H1 (cell line): Measurements from ENCODE around the gene DUS1L. TPM values are rescaled to one million over a fixed set of nuclear protein-coding genes. Genes with fewer than 3 reads are reported as not detected.

Experiments used
- CTCF ChIA-PET: fragments of 300-600 bp; sonication (Branson Sonifier 250); formaldehyde crosslinking; loops from one replicate; lab custom pipeline; 2021; ENCODE audit not compliant: partially characterized antibody; lab: Charles Lee
- POLR2A ChIA-PET: fragments of 300-600 bp; sonication (Branson Sonifier 250); formaldehyde crosslinking; loops from one replicate; lab custom pipeline; 2021; ENCODE audit warnings: inconsistent platforms; ENCODE audit not compliant: partially characterized antibody; lab: Charles Lee
- DNase-seq, 2 experiments: peaks; one replicate each; pipeline versions ENCODE4 v3.0.0 to v3.0.0-alpha.2; 2010 to 2022; ENCODE audit warnings: low spot score in 2 of 2, low read depth in 1 of 2, mixed read lengths in 1 of 2
- FAIRE-seq: peaks from 2 replicates; lab custom pipeline; 2011; peaks lifted over from hg19 to GRCh38; lab: Jason Lieb, UNC
- H2AFZ ChIP-seq: 2 replicates; pipeline ENCODE4 v1.8.1; 2012; ENCODE audit warnings: low read length, inconsistent platforms
- H2AK5ac ChIP-seq: 2 replicates; pipeline ENCODE4 v1.6.1; 2013; ENCODE audit warnings: low read depth, low read length
- H2BK120ac ChIP-seq: replicated peaks from 2 replicates; pipeline ENCODE3; 2013; ENCODE audit warnings: low read depth, low read length, inconsistent platforms
- H2BK12ac ChIP-seq: 2 replicates; pipeline ENCODE4 v1.6.1; 2013; ENCODE audit warnings: low read depth, low read length
- H2BK15ac ChIP-seq: 2 replicates; pipeline ENCODE4 v1.6.1; 2013; ENCODE audit warnings: low read length
- H2BK20ac ChIP-seq: 2 replicates; pipeline ENCODE4 v1.6.1; 2013; ENCODE audit warnings: low read length
- H2BK5ac ChIP-seq: 2 replicates; pipeline ENCODE4 v1.6.1; 2013; ENCODE audit warnings: low read depth, low read length
- H3K14ac ChIP-seq: 2 replicates; pipeline ENCODE4 v1.6.1; 2013; ENCODE audit warnings: inconsistent platforms; ENCODE audit not compliant: insufficient read length
- H3K18ac ChIP-seq: 2 replicates; pipeline ENCODE4 v1.6.1; 2013; ENCODE audit warnings: low read length; ENCODE audit errors: extremely low read depth
- H3K23ac ChIP-seq: 2 replicates; pipeline ENCODE4 v1.6.1; 2013; ENCODE audit warnings: inconsistent platforms; ENCODE audit not compliant: insufficient read length
- H3K23me2 ChIP-seq: 2 replicates; pipeline ENCODE4 v1.6.1; 2013; ENCODE audit warnings: low read depth, low read length
- H3K27ac ChIP-seq: 2 replicates; pipeline ENCODE4 v1.6.1; 2011; ENCODE audit warnings: low read depth, low read length, inconsistent platforms
- H3K27me3 ChIP-seq, 4 experiments: replicated peaks in 1 of 4; 1 replicate in 1 of 4; 2 replicates in 3 of 4; pipeline versions ENCODE4 v1.6.1 to v1.8.1; 2011 to 2013; ENCODE audit warnings: low read length in 3 of 4, mild to moderate bottlenecking in 3 of 4, inconsistent platforms in 2 of 4, mixed read lengths in 2 of 4, moderate library complexity in 1 of 4; ENCODE audit not compliant: control insufficient read depth in 3 of 4, insufficient read depth in 3 of 4; ENCODE audit errors: extremely low read depth in 1 of 4
- H3K36me3 ChIP-seq, 4 experiments: 2 replicates each; pipeline versions ENCODE4 v1.6.1 to v1.8.1; 2011 to 2013; ENCODE audit warnings: mild to moderate bottlenecking in 4 of 4, low read length in 3 of 4, moderate library complexity in 2 of 4, control low read depth in 1 of 4, inconsistent platforms in 1 of 4; ENCODE audit not compliant: insufficient read depth in 4 of 4, control insufficient read depth in 2 of 4
- H3K4ac ChIP-seq: replicated peaks from 2 replicates; pipeline ENCODE3; 2013; ENCODE audit warnings: low read length, low read depth, mixed read lengths, inconsistent platforms; ENCODE audit not compliant: insufficient read length
- H3K4me1 ChIP-seq, 4 experiments: replicated peaks in 1 of 4; 1 replicate in 1 of 4; 2 replicates in 3 of 4; pipeline versions ENCODE4 v1.6.1 to v1.8.1; 2011 to 2013; ENCODE audit warnings: low read length in 3 of 4, inconsistent platforms in 2 of 4, mixed read lengths in 1 of 4; ENCODE audit not compliant: insufficient read depth in 4 of 4, control insufficient read depth in 3 of 4
- H3K4me2 ChIP-seq, 2 experiments: 2 replicates each; pipeline versions ENCODE4 v1.6.1 to v1.8.1; 2011 to 2013; ENCODE audit warnings: low read depth in 2 of 2, low read length in 2 of 2, control low read depth in 1 of 2, inconsistent platforms in 1 of 2, mild to moderate bottlenecking in 1 of 2; ENCODE audit not compliant: insufficient read depth in 1 of 2
- H3K4me3 ChIP-seq, 4 experiments: fragments of 200-600, 300-600 bp in 1 of 4; sonication (generic), shearing (Covaris generic), sonication (Bioruptor Twin) in 1 of 4; 2 replicates each; pipeline versions ENCODE4 v1.5.1 to v1.8.1; 2011 to 2016; ENCODE audit warnings: low read length in 4 of 4, low read depth in 3 of 4, control low read depth in 2 of 4, inconsistent platforms in 2 of 4, mild to moderate bottlenecking in 2 of 4, mixed read lengths in 1 of 4, moderate library complexity in 1 of 4; ENCODE audit not compliant: insufficient read depth in 2 of 4; ENCODE audit errors: extremely low read depth in 1 of 4
- H3K56ac ChIP-seq: replicated peaks from 2 replicates; pipeline ENCODE3; 2013; ENCODE audit warnings: low read depth, mild to moderate bottlenecking, mixed read lengths, low read length, inconsistent platforms; ENCODE audit not compliant: insufficient read length
- H3K79me1 ChIP-seq: 2 replicates; pipeline ENCODE4 v1.6.1; 2013; ENCODE audit warnings: low read depth, low read length, control low read depth
- H3K79me2 ChIP-seq, 2 experiments: 2 replicates each; pipeline versions ENCODE4 v1.6.1 to v1.8.1; 2012 to 2013; ENCODE audit warnings: low read length in 2 of 2, mild to moderate bottlenecking in 2 of 2, inconsistent platforms in 1 of 2; ENCODE audit not compliant: insufficient read depth in 2 of 2, control insufficient read depth in 1 of 2
- H3K9ac ChIP-seq, 4 experiments: replicated peaks in 1 of 4; 1 replicate in 1 of 4; 2 replicates in 3 of 4; pipeline versions ENCODE4 v1.6.1 to v1.8.1; 2011 to 2013; ENCODE audit warnings: low read depth in 3 of 4, low read length in 3 of 4, control low read depth in 2 of 4, mild to moderate bottlenecking in 2 of 4, moderate library complexity in 2 of 4, inconsistent platforms in 1 of 4; ENCODE audit errors: extremely low read depth in 1 of 4
- H3K9me3 ChIP-seq, 2 experiments: 2 replicates each; pipeline versions ENCODE4 v1.6.1 to v1.8.1; 2012 to 2013; ENCODE audit warnings: mild to moderate bottlenecking in 2 of 2, moderate library complexity in 2 of 2, control low read depth in 1 of 2, inconsistent platforms in 1 of 2, low read depth in 1 of 2, low read length in 1 of 2, mixed read lengths in 1 of 2; ENCODE audit not compliant: insufficient read depth in 2 of 2
- H4K20me1 ChIP-seq, 2 experiments: replicated peaks in 1 of 2; 2 replicates each; pipeline versions ENCODE3 to v1.8.1; 2011 to 2013; ENCODE audit warnings: inconsistent platforms in 2 of 2, low read length in 2 of 2, mild to moderate bottlenecking in 1 of 2; ENCODE audit not compliant: insufficient read depth in 2 of 2, control insufficient read depth in 1 of 2
- H4K5ac ChIP-seq: 2 replicates; pipeline ENCODE4 v1.6.1; 2013; ENCODE audit warnings: low read length, low read depth, mixed read lengths, inconsistent platforms; ENCODE audit not compliant: insufficient read length
- H4K8ac ChIP-seq: 2 replicates; pipeline ENCODE4 v1.8.0; 2013; ENCODE audit warnings: mild to moderate bottlenecking, moderate library complexity, low read length, inconsistent platforms; ENCODE audit not compliant: insufficient read depth; ENCODE audit errors: extremely low read depth
- H4K91ac ChIP-seq: replicated peaks from 2 replicates; pipeline ENCODE3; 2013; ENCODE audit warnings: low read length, mixed read lengths, inconsistent platforms; ENCODE audit not compliant: insufficient read length
- CBX5 ChIP-seq: fragments of 300-800, 300-1000 bp; sonication (generic); IDR thresholded peaks from 2 replicates; pipeline ENCODE4 v1.7.1; 2016; ENCODE audit warnings: antibody characterized with exemption, low read length, low read depth
- CEBPB ChIP-seq: IDR thresholded peaks from 2 replicates; pipeline ENCODE4 v1.6.1; 2012; ENCODE audit warnings: low read depth, low read length
- CHD1 ChIP-seq: IDR thresholded peaks from 2 replicates; pipeline ENCODE4 v1.6.1; 2012; ENCODE audit warnings: low read depth, low read length, improper control_type of control experiment
- CTCF ChIP-seq, 3 experiments: IDR thresholded peaks; 1 replicate in 2 of 3; 2 replicates in 1 of 3; pipeline versions ENCODE4 v1.5.1 to v1.6.1; 2011; ENCODE audit warnings: low read length in 3 of 3, mild to moderate bottlenecking in 3 of 3, inconsistent platforms in 2 of 3, low read depth in 1 of 3, moderate library complexity in 1 of 3; ENCODE audit not compliant: insufficient read depth in 1 of 3; ENCODE audit errors: control extremely low read depth in 1 of 3
- EGR1 ChIP-seq: IDR thresholded peaks from 2 replicates; pipeline ENCODE4 v1.6.1; 2011; ENCODE audit warnings: low read depth, low read length, borderline replicate concordance
- HDAC2 ChIP-seq, 2 experiments: fragments of 300-600 bp in 1 of 2; sonication (generic) in 1 of 2; IDR thresholded peaks; 2 replicates each; pipeline ENCODE4 v1.6.1; 2011 to 2012; ENCODE audit warnings: low read depth in 2 of 2, low read length in 2 of 2, mild to moderate bottlenecking in 2 of 2, moderate library complexity in 2 of 2, borderline replicate concordance in 1 of 2, inconsistent platforms in 1 of 2
- KDM1A ChIP-seq: fragments of 200-600, 300-600 bp; sonication (generic); IDR thresholded peaks from 2 replicates; pipeline ENCODE4 v1.7.1; 2016; ENCODE audit warnings: mild to moderate bottlenecking, low read length, borderline replicate concordance
- KDM5A ChIP-seq: fragments of 200-600 bp; IDR thresholded peaks from 2 replicates; pipeline ENCODE4 v1.7.1; 2012; ENCODE audit warnings: mild to moderate bottlenecking, low read length, inconsistent platforms, mixed read lengths
- MAX ChIP-seq: IDR thresholded peaks from 2 replicates; pipeline ENCODE4 v1.6.1; 2012; ENCODE audit warnings: inconsistent platforms
- POLR2A ChIP-seq, 2 experiments: IDR thresholded peaks; 1 replicate in 1 of 2; 2 replicates in 1 of 2; pipeline ENCODE4 v1.6.1; 2011; ENCODE audit warnings: low read depth in 2 of 2, low read length in 2 of 2, mild to moderate bottlenecking in 2 of 2; ENCODE audit errors: control extremely low read depth in 1 of 2
- TCF12 ChIP-seq: IDR thresholded peaks from 2 replicates; pipeline ENCODE4 v1.6.1; 2011; ENCODE audit warnings: low read depth, mild to moderate bottlenecking, low read length
- YY1 ChIP-seq: IDR thresholded peaks from 2 replicates; pipeline ENCODE4 v1.6.1; 2011; ENCODE audit warnings: low read depth, mild to moderate bottlenecking, low read length
- WGBS, 2 experiments: shearing (Covaris generic) in 1 of 2; methylation state at CpG; one replicate each; pipeline versions ENCODE4 v1.1.6 to v1.1.7; 2013 to 2015; ENCODE audit warnings: low lambda C conversion rate in 2 of 2, mixed read lengths in 2 of 2, inconsistent platforms in 1 of 2, low coverage in 1 of 2, missing lambda C conversion rate in 1 of 2; ENCODE audit not compliant: insufficient replicate concordance in 2 of 2, insufficient coverage in 1 of 2, insufficient read length in 1 of 2; ENCODE audit errors: extremely low coverage in 1 of 2, missing lambda C conversion rate in 1 of 2; 5-methylcytosine and 5-hydroxymethylcytosine counted together
- polyA plus RNA-seq, 7 experiments: library from polyadenylated mRNA; depleted of rRNA in 3 of 7; stranded (reverse) in 5 of 7; unstranded in 2 of 7; fragments of >200 nt in 5 of 7; fragments of 200-250 nt in 2 of 7; gene quantifications; 1 replicate in 5 of 7; 2 replicates in 1 of 7; 4 replicates in 1 of 7; pipeline versions ENCODE4 v1.2.1 to v1.2.3, GENCODE V29; 2011 to 2013; ENCODE audit warnings: missing spikeins in 2 of 7, mixed read lengths in 2 of 7
- total RNA-seq: library from RNA; stranded (reverse); fragmentation: NEBNext Ultra II Directional; extraction: Animal tissue kit (Norgen Biotek cat#: 25700); gene quantifications from 2 replicates; pipeline ENCODE4 v1.2.1, GENCODE V29; 2021

The DUS1L gene
- total and polyA plus RNA-seq, 2 of the 8 experiments (the other 6 are each of a cell fraction or from before 2014, with no cell fraction given), result 34.5 to 69.1 TPM

GRCh38 chr17:82009413-82009812 is 56.2 kb downstream of the DUS1L start:
- peaks cover 3% of the 10 kb centered on the region for H3K79me1 ChIP-seq
- H2BK20ac ChIP-seq, result no peak overlapping the region
- H2BK5ac ChIP-seq, result no peak overlapping the region
- no peak for FAIRE-seq
- H3K36me3 ChIP-seq, result no peaks in the 10 kb centered on the region; a peak in 2 of 8 replicates
- H3K23me2 ChIP-seq, result 0 out of 2 replicates have a peak, but pooled peaks cover 1% of the 10 kb centered on the region
- peaks cover 6 to 7% of the 10 kb centered on the region in 2 experiments for H4K20me1 ChIP-seq
- H3K4me1 ChIP-seq, result peaks cover 0 to 1% (median 0%) of the 10 kb centered on the region in 4 experiments; a peak in 1 of 7 replicates
- H2BK12ac ChIP-seq, result no peak overlapping the region
- DNase-seq, result no peak
- no peak overlapping the region for H2BK120ac ChIP-seq
- no peak overlapping the region for H3K56ac ChIP-seq
- H3K4ac ChIP-seq, result no peak overlapping the region
- H3K79me2 ChIP-seq, result no peaks in the 10 kb centered on the region
- H3K9me3 ChIP-seq, result no peaks in the 10 kb centered on the region
- no peak overlapping the region for H3K14ac ChIP-seq
- no peak overlapping the region for H4K91ac ChIP-seq
- 87% methylated on average over 13 of the region's 15 CpGs; no CpG with 5 or more reads in 1 of the 2 experiments for WGBS, 2 experiments
- H3K18ac ChIP-seq, result no peak overlapping the region
- no peak overlapping the region for H2BK15ac ChIP-seq
- no peak overlapping the region for H3K4me2 ChIP-seq
- POLR2A ChIA-PET, result interaction anchor here (0.6 to 3.2 kb wide), 5 partner anchors 8 to 294 kb away, joined by 3 to 13 read pairs (median 5); partner anchors contain the start of genes CENPX and LRRC45
- H4K5ac ChIP-seq, result no peak overlapping the region
- H2AK5ac ChIP-seq, result no peak overlapping the region
- CTCF ChIA-PET, result interaction anchor here (0.7 to 3.4 kb wide), 9 partner anchors 11 to 184 kb away, joined by 3 to 16 read pairs (median 4); no protein-coding TSS in a partner anchor
- no peak overlapping the region for H4K8ac ChIP-seq
- H3K27ac ChIP-seq, result no peak overlapping the region
- H3K4me3 ChIP-seq, result no peak overlapping the region
- H3K23ac ChIP-seq, result no peak overlapping the region
- H3K9ac ChIP-seq, result no peak overlapping the region
- H2AFZ ChIP-seq, result no peak overlapping the region
- no peaks in the 10 kb centered on the region for H3K27me3 ChIP-seq
- TF ChIP-seq TCF12, result no peak
- TF ChIP-seq HDAC2 (IDR thresholded peaks at IDR 0.05; ENCODE audit: borderline replicate concordance in 1 of 2, low read depth in 2 of 2, low read length in 2 of 2), result no peak
- TF ChIP-seq KDM5A, result no peak
- TF ChIP-seq CBX5, result no peak
- no peak for TF ChIP-seq POLR2A (IDR thresholded peaks at IDR 0.05; ENCODE audit: control extremely low read depth in 1 of 2, low read depth in 2 of 2, low read length in 2 of 2)
- TF ChIP-seq CEBPB, result no peak
- no peak for TF ChIP-seq YY1
- no peak for TF ChIP-seq CHD1
- TF ChIP-seq EGR1, result no peak
- TF ChIP-seq CTCF (IDR thresholded peaks at IDR 0.05; ENCODE audit: control extremely low read depth in 1 of 3, insufficient read depth in 1 of 3, low read depth in 1 of 3, low read length in 3 of 3), result no peak
- TF ChIP-seq KDM1A, result no peak
- TF ChIP-seq MAX, result no peak
